GM21447 (cell line): Measurements from ENCODE around the gene RAPGEF6.
"Not testable (repeated sequence)": the region's sequence is repeated elsewhere in the genome, so short reads cannot be mapped to it uniquely, and the experiment has no call there.

ENCODE experiments used
- ATAC-seq: cut with Tn5 transposase; IDR thresholded peaks from one replicate; pipeline ENCODE4 v1.9.1; 2021; ENCODE audit not compliant: unreplicated experiment

The RAPGEF6 gene

GRCh38 chr5:131608597-131608996 lies 26.4 kb downstream of the RAPGEF6 start:
- no peak for ATAC-seq

GRCh38 chr5:131607903-131608540 lies 27.0 kb downstream of the RAPGEF6 start:
- no peak for ATAC-seq

GRCh38 chr5:131607418-131607817 lies 27.6 kb downstream of the RAPGEF6 start:
- ATAC-seq, result no peak

- no peak for ATAC-seq
Observed at GRCh38 chr5:131605086-131605485, 29.9 kb downstream of the RAPGEF6 start.

- peak; percentile 80 for ATAC-seq
Observed at GRCh38 chr5:131595088-131596033, 39.7 kb downstream of the RAPGEF6 start.

- ATAC-seq, result no peak
Observed at GRCh38 chr5:131593921-131594320, 41.1 kb downstream of the RAPGEF6 start.

- ATAC-seq, result not testable (repeated sequence)
Observed at GRCh38 chr5:131593436-131593835, 41.6 kb downstream of the RAPGEF6 start.

GRCh38 chr5:131589510-131590348 lies 45.3 kb downstream of the RAPGEF6 start:
- ATAC-seq, result no peak

GRCh38 chr5:131587541-131587940 lies 47.5 kb downstream of the RAPGEF6 start:
- ATAC-seq, result no peak

GRCh38 chr5:131581702-131582101 lies 53.3 kb downstream of the RAPGEF6 start:
- ATAC-seq, result no peak

- no peak for ATAC-seq
Observed at GRCh38 chr5:131579917-131580671, 54.9 kb downstream of the RAPGEF6 start.

- no peak for ATAC-seq
Observed at GRCh38 chr5:131575660-131576227, 59.3 kb downstream of the RAPGEF6 start.

GRCh38 chr5:131571669-131572168 lies 63.3 kb downstream of the RAPGEF6 start:
- ATAC-seq, result no peak

GRCh38 chr5:131570757-131571156 lies 64.3 kb downstream of the RAPGEF6 start:
- ATAC-seq, result no peak

- ATAC-seq, result no peak
Observed at GRCh38 chr5:131564229-131564652, 70.8 kb downstream of the RAPGEF6 start.

GRCh38 chr5:131563434-131564228 lies 71.4 kb downstream of the RAPGEF6 start:
- no peak for ATAC-seq

GRCh38 chr5:131550606-131551005 lies 84.4 kb downstream of the RAPGEF6 start:
- no peak for ATAC-seq

GRCh38 chr5:131548176-131548575 lies 86.9 kb downstream of the RAPGEF6 start:
- ATAC-seq, result no peak

- ATAC-seq, result no peak
Observed at GRCh38 chr5:131545845-131546244, 89.2 kb downstream of the RAPGEF6 start.
